Adrenal gland (tissue), 19 donors: ENCODE data around the gene PRMT5. TPM values are rescaled to one million over a fixed set of nuclear protein-coding genes. Genes with fewer than 3 reads are reported as not detected.

ENCODE experiments used
- DNase-seq, 7 donors: peaks; one replicate each; pipeline ENCODE4 v3.0.0-alpha.2; 2019 to 2020
- H3K27ac ChIP-seq, 5 donors: fragments of 200-600 bp; sonication (generic) in 4 of 5; 1 replicate in 3 of 5; 2 replicates in 2 of 5; pipeline versions ENCODE4 v1.5.1 to v1.8.0; 2016 to 2020; ENCODE audit warnings: mild to moderate bottlenecking in 1 of 5
- H3K27me3 ChIP-seq: fragments of 200-600 bp; 2 replicates; pipeline ENCODE4 v1.8.0; 2021
- H3K36me3 ChIP-seq, 2 donors: fragments of 200-600 bp; replicated peaks in 1 of 2; 1 replicate in 1 of 2; 2 replicates in 1 of 2; pipeline versions ENCODE4 v1.5.1 to v1.8.0; 2018 to 2022
- H3K4me1 ChIP-seq, 2 donors: fragments of 200-600 bp; replicated peaks in 1 of 2; 1 replicate in 1 of 2; 2 replicates in 1 of 2; pipeline versions ENCODE4 v1.5.1 to v1.8.0; 2018 to 2021
- H3K4me3 ChIP-seq, 4 donors: fragments of 200-600 bp; sonication (generic) in 3 of 4; one replicate each; pipeline ENCODE4 v1.5.1; 2016 to 2018
- H3K9me3 ChIP-seq, 3 donors: fragments of 200-600 bp; sonication (generic) in 1 of 3; replicated peaks in 1 of 3; 1 replicate in 2 of 3; 2 replicates in 1 of 3; pipeline versions ENCODE4 v1.5.1 to v1.8.0; 2016 to 2021
- CTCF ChIP-seq, 6 experiments: fragments of 450-650 bp in 4 of 6; fragments of 200-600 bp in 2 of 6; sonication (generic) in 1 of 6; IDR thresholded peaks; 1 replicate in 5 of 6; 2 replicates in 1 of 6; pipeline versions ENCODE4 v1.5.1 to v1.8.0; 2016 to 2021; ENCODE audit warnings: antibody characterized with exemption in 6 of 6, mild to moderate bottlenecking in 2 of 6, moderate library complexity in 1 of 6
- POLR2A ChIP-seq, 2 donors: fragments of 450-650 bp; IDR thresholded peaks; one replicate each; pipeline ENCODE4 v1.6.1; 2017; ENCODE audit warnings: antibody characterized with exemption in 2 of 2, mild to moderate bottlenecking in 2 of 2, moderate library complexity in 1 of 2
- WGBS, 4 donors: extraction: QIAGEN DNeasy Blood & Tissue Kit in 2 of 4; methylation state at CpG; one replicate each; pipeline versions ENCODE4 v1.1.5 to v1.1.7; 2013 to 2017; 5-methylcytosine and 5-hydroxymethylcytosine counted together
- intact Hi-C, 2 donors: fragments of 100-400 bp; cut with DNase I; formaldehyde crosslinking; loops; one replicate each; pipeline versions ENCODE4 v1.14.1 to v1.15.0; 2022 to 2023
- long read RNA-seq, 10 donors: library from polyadenylated mRNA in 3 of 10; unstranded in 2 of 10; stranded (forward) in 1 of 10; transcript quantifications; one replicate each; pipeline ENCODE4 v2.0.0 and lab custom pipeline, GENCODE V29; 2021 to 2026
- polyA plus RNA-seq, 3 donors: library from polyadenylated mRNA; stranded (reverse); fragments of 200-250 nt in 2 of 3; fragments of 350-450 nt in 1 of 3; fragmentation: Illumina TruSeq in 1 of 3; extraction: RNeasy Lipid Tissue Mini Kit (QIAGEN cat#74804) in 1 of 3; gene quantifications; one replicate each; pipeline ENCODE4 v1.2.3, GENCODE V29; 2013 to 2014
- total RNA-seq, 9 donors: library from RNA; depleted of rRNA in 4 of 9; stranded (reverse); fragments of >200 nt in 4 of 9; fragments of 120-200 nt in 1 of 9; fragmentation: NEBNext Ultra II Directional in 1 of 9; extraction: Animal tissue kit (Norgen Biotek cat#: 25700) in 1 of 9; gene quantifications; one replicate each; pipeline versions ENCODE4 v1.1.0 to v1.2.4, GENCODE V29; 2013 to 2023
- donor health status: healthy with polysubstance abuse.
- donor health status: Bipolar disorder and iron deficiency.
- donor health status: DM: yes; HTN: yes; CAD: no.
- donor health status: DM: no; HTN: no; CAD: no.
- donor health status: DM: no; HTN: no; CAD: no.
- donor health status: DM: yes; HTN: yes; CAD: no.

Gene PRMT5
- total RNA-seq: 100 to 1,000 TPM in 2 of 9 donors, 10 to 100 TPM in 7; 28.6 to 125 (median 68.0) TPM
- 100 to 1,000 TPM in 1 of 3 donors, 10 to 100 TPM in 2; 20.9 to 134 (median 21.6) TPM for polyA plus RNA-seq
- long read RNA-seq, donor 1, transcript PRMT5-202 (17 exons, 2,531 nt): major isoform, 14 of 21 reads
- long read RNA-seq, donor 1, partial matches to known transcripts: 5 of 21 reads
- long read RNA-seq, donor 1, other reads (novel, unspliced or antisense): 0 of 21 reads
- long read RNA-seq, donor 2, partial matches to known transcripts: 0 of 3 reads
- long read RNA-seq, donor 2, other reads (novel, unspliced or antisense): 0 of 3 reads
- long read RNA-seq, donor 3, transcript PRMT5-202 (17 exons, 2,531 nt): major isoform, 6 of 6 reads
- long read RNA-seq, donor 3, partial matches to known transcripts: 0 of 6 reads
- long read RNA-seq, donor 3, other reads (novel, unspliced or antisense): 0 of 6 reads
- long read RNA-seq, donor 4, transcript PRMT5-202 (17 exons, 2,531 nt): major isoform, 17 of 21 reads
- long read RNA-seq, donor 4, partial matches to known transcripts: 2 of 21 reads
- long read RNA-seq, donor 4, other reads (novel, unspliced or antisense): 2 of 21 reads
- long read RNA-seq, donor 5, transcript PRMT5-202 (17 exons, 2,531 nt): major isoform, 67 of 96 reads
- long read RNA-seq, donor 5, partial matches to known transcripts: 4 of 96 reads
- long read RNA-seq, donor 5, other reads (novel, unspliced or antisense): 21 of 96 reads
- long read RNA-seq, donor 6, transcript PRMT5-202 (17 exons, 2,531 nt): major isoform, 12 of 15 reads
- long read RNA-seq, donor 6, partial matches to known transcripts: 1 of 15 reads
- long read RNA-seq, donor 6, other reads (novel, unspliced or antisense): 2 of 15 reads
- long read RNA-seq, donor 7, partial matches to known transcripts: 0 of 4 reads
- long read RNA-seq, donor 7, other reads (novel, unspliced or antisense): 0 of 4 reads
- long read RNA-seq, donor 8, transcript PRMT5-202 (17 exons, 2,531 nt): major isoform, 16 of 31 reads
- long read RNA-seq, donor 8, partial matches to known transcripts: 15 of 31 reads
- long read RNA-seq, donor 8, other reads (novel, unspliced or antisense): 0 of 31 reads
- long read RNA-seq, donor 9, transcript PRMT5-202 (17 exons, 2,531 nt): major isoform, 9 of 9 reads
- long read RNA-seq, donor 9, partial matches to known transcripts: 0 of 9 reads
- long read RNA-seq, donor 9, other reads (novel, unspliced or antisense): 0 of 9 reads
- long read RNA-seq, donor 10, transcript PRMT5-202 (17 exons, 2,531 nt): major isoform, 8 of 8 reads
- long read RNA-seq, donor 10, partial matches to known transcripts: 0 of 8 reads
- long read RNA-seq, donor 10, other reads (novel, unspliced or antisense): 0 of 8 reads

DNA sequence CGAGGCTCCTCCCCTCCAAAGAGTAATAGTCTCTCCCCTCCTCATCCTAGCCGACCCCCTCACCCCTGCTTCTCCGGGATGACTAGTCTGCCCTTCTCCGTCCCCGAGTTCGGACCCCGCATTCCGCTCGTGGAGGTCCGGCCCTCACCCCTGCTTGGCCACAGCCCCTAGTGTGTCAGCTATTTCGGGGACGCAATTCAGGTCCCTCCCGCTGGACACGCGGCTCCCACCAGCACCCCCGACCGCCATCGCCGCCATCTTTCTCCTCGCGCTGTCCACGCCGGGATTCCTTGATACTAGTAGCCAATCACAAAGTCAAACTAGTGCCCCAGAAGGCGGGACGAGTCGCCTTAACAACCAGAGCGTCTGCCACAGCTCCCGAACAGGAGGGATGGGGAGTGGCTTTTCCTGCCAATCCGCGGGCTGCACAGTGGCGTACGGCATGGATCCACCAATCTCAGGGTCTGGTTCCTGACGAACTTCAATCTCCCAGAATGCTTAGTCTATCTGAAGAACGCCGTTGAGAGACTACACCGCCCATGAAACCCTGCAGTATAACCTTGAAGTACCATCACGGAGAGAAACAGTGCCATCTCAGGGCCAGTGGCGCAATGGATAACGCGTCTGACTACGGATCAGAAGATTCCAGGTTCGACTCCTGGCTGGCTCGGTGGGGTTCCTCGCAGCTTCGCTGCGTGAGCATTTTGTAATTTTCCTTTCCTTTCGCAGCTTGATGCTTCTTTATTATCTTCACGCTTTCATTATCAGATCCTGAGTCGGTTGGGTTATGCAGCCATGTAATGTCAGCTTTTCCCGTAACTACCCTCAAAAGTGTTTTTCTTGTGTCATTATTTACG is at the start of gene PRMT5:
TSS of gene PRMT5 (minus strand) at position 273 of the 857 bp plus-strand sequence. CDS start at position 258, 15 bp downstream.
- intact Hi-C loops: no loop called here
- 0 to 1% (median 0%) methylated on average over 25 to 51 of the region's 51 CpGs for WGBS, 4 donors
- no peaks in the 10 kb centered on the region for H3K27me3 ChIP-seq

GRCh38 chr14:22978487-22978837 is 49.3 kb upstream of the PRMT5 start:
- peaks cover 13 to 22% of the 10 kb centered on the region in 2 donors for H3K4me1 ChIP-seq
- no peaks in the 10 kb centered on the region for H3K27me3 ChIP-seq
- 75 to 87% (median 80%) methylated on average over 3 of the region's 3 CpGs for WGBS, 4 donors
- H3K4me3 ChIP-seq: no peak overlapping the region
- H3K27ac ChIP-seq: peak overlapping the region in 2 of 5 donors; percentile 33 to 90
- no peak for TF ChIP-seq POLR2A (IDR thresholded peaks at IDR 0.05)
- TF ChIP-seq CTCF (IDR thresholded peaks at IDR 0.05): no peak
- DNase-seq: no peak
- no peaks in the 10 kb centered on the region for H3K9me3 ChIP-seq
- intact Hi-C loops: no loop called here
- no peaks in the 10 kb centered on the region for H3K36me3 ChIP-seq

More for the DNA sequence above, at the start of gene PRMT5:
- Histone ChIP-seq H3K9me3 (no peaks in the 10 kb centered on the region), H3K36me3 (peaks cover 0 to 25% of the 10 kb centered on the region in 2 donors), H3K27ac (peak within 1 kb of the TSS; percentile 76 to 92 (median 82)), H3K4me1 (peaks cover 0 to 17% of the 10 kb centered on the region in 2 donors), H3K4me3 (peak within 1 kb of the TSS; percentile 46 to 84 (median 69))
- TF ChIP-seq POLR2A (IDR thresholded peaks at IDR 0.05) (peak; percentile 56 to 85), CTCF (IDR thresholded peaks at IDR 0.05) (peak in 1 of 6 experiments; percentile 13)
- peak; percentile 99 to 100 (median 100) for DNase-seq

- no peak for TF ChIP-seq POLR2A (IDR thresholded peaks at IDR 0.05)
- TF ChIP-seq CTCF (IDR thresholded peaks at IDR 0.05): no peak
- H3K4me1 ChIP-seq: peaks cover 13 to 16% of the 10 kb centered on the region in 2 donors
- WGBS, 4 donors: 36 to 53% (median 43%) methylated on average over 7 to 8 of the region's 8 CpGs
Measured at GRCh38 chr14:22977684-22978486, 48.7 kb upstream of the PRMT5 start.

More at GRCh38 chr14:22977684-22978486, 48.7 kb upstream of the PRMT5 start:
- DNase-seq: peak in 6 of 7 donors; percentile 34 to 80 (median 75)
- H3K9me3 ChIP-seq: no peaks in the 10 kb centered on the region
- no peaks in the 10 kb centered on the region for H3K36me3 ChIP-seq
- peak overlapping the region in 3 of 5 donors; percentile 33 to 85 (median 37) for H3K27ac ChIP-seq
- intact Hi-C loops: no loop called here
- no peak overlapping the region for H3K4me3 ChIP-seq
- no peaks in the 10 kb centered on the region for H3K27me3 ChIP-seq
